GM19467 (cell line): Measurements from ENCODE around the gene KRTAP9-8.
"Not testable (repeated sequence)": the region's sequence is repeated elsewhere in the genome, so short reads cannot be mapped to it uniquely, and the experiment has no call there.

Experiments
- ATAC-seq: cut with Tn5 transposase; IDR thresholded peaks from one replicate; pipeline ENCODE4 v1.9.1; 2021; ENCODE audit warnings: mild to moderate bottlenecking, moderate library complexity; ENCODE audit not compliant: unreplicated experiment

KRTAP9-8 gene

GRCh38 chr17:41255381-41256290, 17.8 kb downstream of the KRTAP9-8 start, which contains the start of gene KRTAP9-9:
KRTAP9-9 (plus strand) TSS chr17:41255384.
- ATAC-seq, result not testable (repeated sequence)

GRCh38 chr17:41256291-41256685, 18.5 kb downstream of the KRTAP9-8 start:
- ATAC-seq, result no peak

GRCh38 chr17:41258406-41258805, 20.6 kb downstream of the KRTAP9-8 start:
- ATAC-seq, result no peak

GRCh38 chr17:41263212-41263611, 25.4 kb downstream of the KRTAP9-8 start:
- ATAC-seq, result no peak

DNA sequence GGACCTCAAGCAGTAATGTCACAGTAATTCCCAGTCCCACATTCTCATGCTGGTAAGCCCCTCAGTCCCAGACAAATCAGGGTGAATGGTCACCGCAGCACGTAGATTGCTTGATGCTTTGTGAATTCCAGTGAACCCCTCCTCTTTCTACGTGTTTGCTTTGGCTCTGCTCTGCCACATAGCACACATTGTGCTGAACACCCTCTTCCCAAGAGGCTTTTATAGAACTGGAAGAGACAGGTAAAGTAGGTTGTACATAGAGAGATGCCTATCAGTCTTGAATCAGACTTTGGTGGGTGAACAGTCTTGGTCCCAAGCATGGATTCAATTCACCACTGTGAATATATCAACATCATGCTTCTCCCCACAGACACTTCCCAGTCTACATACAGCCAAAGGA, 26.8 kb downstream of the KRTAP9-8 start:
- no peak for ATAC-seq

DNA sequence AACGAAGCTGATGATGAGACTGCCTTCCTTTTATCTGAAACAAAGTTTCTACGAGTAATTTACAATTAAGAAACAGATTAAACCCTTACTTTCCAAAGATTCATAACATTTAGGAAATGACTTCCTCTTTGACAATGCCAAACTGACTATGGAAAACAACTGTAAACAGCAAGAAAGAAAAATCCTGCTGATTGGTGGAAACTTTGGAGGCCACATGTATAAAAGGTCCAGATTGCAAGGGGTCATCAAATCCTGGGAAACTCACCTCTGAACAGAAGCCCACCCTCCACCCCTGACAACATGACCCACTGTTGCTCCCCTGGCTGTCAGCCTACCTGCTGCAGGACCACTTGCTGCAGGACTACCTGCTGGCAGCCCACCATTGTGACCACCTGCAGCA, 27.3 kb downstream of the KRTAP9-8 start, which contains the start of gene KRTAP9-6:
KRTAP9-6 (plus strand) TSS at position 301 of the 400 bp plus-strand sequence; CDS start at position 301, 0 bp downstream.
- ATAC-seq, result no peak

DNA sequence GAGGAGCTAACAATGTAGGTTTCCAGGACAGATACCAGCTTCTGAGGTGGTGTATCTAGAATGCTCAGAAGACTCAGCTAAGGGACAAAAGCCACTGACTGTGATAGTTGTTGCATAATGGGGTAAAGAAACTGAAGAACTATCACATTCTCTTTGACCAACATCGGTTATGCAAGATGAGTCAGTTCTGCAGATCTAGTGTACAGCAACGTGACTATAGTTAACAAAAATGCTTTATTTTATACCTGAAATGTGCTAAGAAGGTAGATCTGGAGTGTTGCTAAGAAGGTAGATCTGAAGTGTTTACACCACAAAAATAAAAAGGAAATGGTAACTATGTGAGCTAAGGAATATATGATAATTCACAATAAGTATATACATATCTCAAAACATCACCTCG, 29.9 kb downstream of the KRTAP9-8 start:
- no peak for ATAC-seq

DNA sequence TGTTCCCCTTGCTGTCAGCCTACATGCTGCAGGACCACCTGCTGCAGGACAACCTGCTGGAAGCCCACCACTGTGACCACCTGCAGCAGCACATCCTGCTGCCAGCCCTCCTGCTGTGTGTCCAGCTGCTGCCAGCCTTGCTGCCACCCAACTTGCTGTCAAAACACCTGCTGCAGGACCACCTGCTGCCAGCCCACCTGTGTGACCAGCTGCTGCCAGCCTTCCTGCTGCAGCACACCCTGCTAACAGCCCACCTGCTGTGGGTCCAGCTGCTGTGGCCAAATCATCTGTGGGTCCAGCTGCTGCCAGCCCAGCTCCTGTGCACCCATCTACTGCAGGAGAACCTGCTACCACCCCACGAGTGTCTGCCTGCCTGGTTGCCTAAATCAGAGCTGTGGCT, 33.5 kb downstream of the KRTAP9-8 start:
- ATAC-seq, result not testable (repeated sequence)

DNA sequence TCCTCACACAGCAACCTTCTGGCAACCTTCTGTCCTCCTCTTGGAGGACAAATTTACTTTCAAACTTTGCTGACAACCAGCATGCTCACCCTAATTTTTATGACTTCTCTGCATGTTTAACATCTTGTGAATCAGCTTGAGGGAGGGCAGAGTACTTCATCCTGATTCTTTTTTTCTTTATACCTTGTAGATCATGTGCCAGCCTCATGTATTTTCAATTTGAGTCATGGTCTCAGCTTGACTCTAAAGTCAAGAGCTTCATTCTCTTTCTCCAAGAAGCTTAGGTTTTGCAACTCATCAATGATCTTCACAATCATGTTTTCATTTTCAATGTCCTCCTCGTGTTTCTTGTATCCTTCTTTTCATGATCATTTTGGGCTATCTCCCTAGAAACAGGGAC, 34.1 kb downstream of the KRTAP9-8 start:
- no peak for ATAC-seq

GRCh38 chr17:41275648-41276190, 37.9 kb downstream of the KRTAP9-8 start, which contains the start of gene KRTAP9-7:
KRTAP9-7 (plus strand) TSS chr17:41275698; CDS start chr17:41275698, 0 bp downstream.
- not testable (repeated sequence) for ATAC-seq

DNA sequence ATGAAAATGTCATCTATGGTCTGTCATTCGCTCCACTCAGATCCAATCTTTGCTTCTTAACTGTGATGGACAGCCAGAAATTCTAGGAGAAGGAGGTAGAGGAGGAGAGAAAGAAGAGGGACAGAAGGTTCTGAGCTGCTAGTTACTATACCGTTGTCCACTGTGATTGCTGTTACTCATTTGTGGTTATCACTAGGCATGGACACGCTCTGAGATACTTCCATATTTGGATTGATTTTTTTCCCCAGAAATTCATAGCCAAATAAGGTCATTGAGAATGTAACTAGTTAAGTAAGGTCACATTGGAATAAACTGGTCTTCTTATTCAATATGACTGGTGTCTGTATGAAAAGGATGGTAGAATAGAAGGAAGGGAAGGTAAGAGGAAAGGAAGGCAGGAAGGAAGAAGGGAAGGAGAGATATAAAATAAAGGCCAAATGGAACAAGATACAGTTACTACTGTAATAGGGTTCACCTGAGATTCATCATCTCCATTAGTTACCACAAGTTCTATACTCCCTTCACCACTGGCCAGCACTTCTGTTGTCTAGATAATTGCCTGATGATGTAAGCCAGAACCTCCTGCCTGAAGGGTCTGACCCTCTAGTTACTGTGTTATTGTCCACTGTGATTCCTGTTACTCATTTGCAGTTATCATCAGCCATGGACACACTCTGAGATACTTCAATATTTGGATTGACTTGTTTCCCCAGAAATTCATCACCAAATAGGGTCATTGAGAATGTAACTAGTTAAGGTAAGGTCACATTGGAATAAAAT, 40.6 kb downstream of the KRTAP9-8 start:
- ATAC-seq, result no peak

DNA sequence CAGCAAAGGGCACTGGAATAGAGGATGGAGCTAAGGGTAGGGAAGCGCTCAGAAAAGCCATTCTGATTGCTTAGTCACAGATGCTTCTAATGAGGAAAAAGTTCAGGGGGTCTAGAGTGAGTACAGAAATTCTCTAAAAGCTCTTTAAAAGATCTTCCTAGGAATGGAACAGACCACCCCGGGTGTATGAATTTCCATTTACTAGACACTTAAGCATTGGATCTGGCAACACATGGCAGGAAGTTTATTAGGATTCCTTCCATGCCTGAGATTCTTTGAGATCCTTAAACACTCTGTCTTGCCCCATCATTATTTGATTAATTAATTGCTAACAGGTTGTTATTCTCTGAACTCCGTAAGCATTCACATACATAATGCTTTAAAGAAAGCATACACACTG, 46.2 kb downstream of the KRTAP9-8 start:
- ATAC-seq, result no peak

DNA sequence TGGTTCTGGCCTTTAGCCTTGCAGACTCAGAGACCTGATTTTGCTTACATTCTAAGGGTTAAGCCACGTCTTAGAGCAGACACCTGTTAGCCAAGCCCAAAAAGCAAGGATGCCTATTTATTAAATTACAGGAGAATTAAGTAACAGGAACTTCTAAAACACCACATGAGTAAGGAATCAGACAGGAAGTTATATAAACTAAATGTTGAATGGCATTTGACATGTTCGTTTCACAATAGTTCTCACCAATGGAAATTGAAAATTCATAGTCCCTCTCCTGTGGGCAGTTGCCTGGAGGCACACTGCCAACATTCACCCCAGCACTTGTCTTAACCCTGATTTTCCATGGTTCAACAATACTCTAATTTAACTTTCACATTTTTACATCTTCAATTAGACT, 46.7 kb downstream of the KRTAP9-8 start:
- ATAC-seq, result no peak

GRCh38 chr17:41287050-41287449, 49.3 kb downstream of the KRTAP9-8 start:
- no peak for ATAC-seq
